Measurements from ENCODE around the gene GNA15. TPM values are rescaled to one million over a fixed set of nuclear protein-coding genes. Genes with fewer than 3 reads are reported as not detected.

Gene GNA15
- total and polyA plus RNA-seq, 2 of the 8 experiments (the other 6 are each of a cell fraction or from before 2014, with no cell fraction given), result 0.26 to 0.45 TPM

DNA sequence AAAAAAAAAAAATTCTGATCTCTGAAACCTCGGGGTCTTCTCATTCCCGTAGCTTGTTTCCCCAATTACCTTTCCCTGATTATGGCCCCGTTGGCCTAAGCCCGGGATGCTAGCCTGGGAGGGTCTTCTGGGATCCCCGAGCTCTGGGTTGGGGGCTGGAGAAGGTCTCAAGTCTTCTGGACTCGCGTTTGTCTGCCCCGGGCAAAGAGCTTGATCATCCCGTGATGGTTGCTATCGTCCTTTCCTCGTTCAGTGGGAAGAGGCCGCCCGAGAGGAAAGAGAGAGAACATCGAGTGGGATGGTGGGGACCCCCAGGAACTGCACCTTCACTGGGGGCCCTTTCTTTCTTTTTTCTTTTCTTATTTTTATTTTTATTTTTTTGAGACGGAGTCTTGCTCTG, 2.4 kb downstream of the GNA15 start (continued):
- TF ChIP-seq SIN3A (conservative IDR thresholded peaks at IDR 0.05 in 1 of 2, IDR thresholded peaks at IDR 0.05 in 1 of 2; ENCODE audit: low read depth in 1 of 2, low read length in 2 of 2), result no peak

- no peaks in the 10 kb centered on the region for H3K23me2 ChIP-seq (ENCODE audit: low read depth, low read length)
- no peak for TF ChIP-seq HDAC6 (IDR thresholded peaks at IDR 0.05; ENCODE audit: low read depth, low read length)
- TF ChIP-seq, protein P1, sequence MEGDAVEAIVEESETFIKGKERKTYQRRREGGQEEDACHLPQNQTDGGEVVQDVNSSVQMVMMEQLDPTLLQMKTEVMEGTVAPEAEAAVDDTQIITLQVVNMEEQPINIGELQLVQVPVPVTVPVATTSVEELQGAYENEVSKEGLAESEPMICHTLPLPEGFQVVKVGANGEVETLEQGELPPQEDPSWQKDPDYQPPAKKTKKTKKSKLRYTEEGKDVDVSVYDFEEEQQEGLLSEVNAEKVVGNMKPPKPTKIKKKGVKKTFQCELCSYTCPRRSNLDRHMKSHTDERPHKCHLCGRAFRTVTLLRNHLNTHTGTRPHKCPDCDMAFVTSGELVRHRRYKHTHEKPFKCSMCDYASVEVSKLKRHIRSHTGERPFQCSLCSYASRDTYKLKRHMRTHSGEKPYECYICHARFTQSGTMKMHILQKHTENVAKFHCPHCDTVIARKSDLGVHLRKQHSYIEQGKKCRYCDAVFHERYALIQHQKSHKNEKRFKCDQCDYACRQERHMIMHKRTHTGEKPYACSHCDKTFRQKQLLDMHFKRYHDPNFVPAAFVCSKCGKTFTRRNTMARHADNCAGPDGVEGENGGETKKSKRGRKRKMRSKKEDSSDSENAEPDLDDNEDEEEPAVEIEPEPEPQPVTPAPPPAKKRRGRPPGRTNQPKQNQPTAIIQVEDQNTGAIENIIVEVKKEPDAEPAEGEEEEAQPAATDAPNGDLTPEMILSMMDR (IDR thresholded peaks at IDR 0.05; ENCODE audit: control extremely low read depth in 1 of 3, insufficient read depth in 1 of 3, low read depth in 1 of 3, low read length in 3 of 3), result no peak
- TF ChIP-seq SRF (IDR thresholded peaks at IDR 0.05; ENCODE audit: low read depth, low read length), result no peak
- TF ChIP-seq TCF12 (IDR thresholded peaks at IDR 0.05; ENCODE audit: low read depth, low read length), result no peak
- no peak for TF ChIP-seq KDM5A (IDR thresholded peaks at IDR 0.05; ENCODE audit: low read length)
- TF ChIP-seq HDAC2 (IDR thresholded peaks at IDR 0.05; ENCODE audit: borderline replicate concordance in 1 of 2, low read depth in 2 of 2, low read length in 2 of 2), result no peak
- TF ChIP-seq SP1 (IDR thresholded peaks at IDR 0.05; ENCODE audit: low read depth, low read length), result no peak
- no peak for TF ChIP-seq EGR1 (IDR thresholded peaks at IDR 0.05; ENCODE audit: borderline replicate concordance, low read depth, low read length)
- TF ChIP-seq SIRT6 (IDR thresholded peaks at IDR 0.05; ENCODE audit: low read length), result no peak
These were observed 4.8 kb downstream of the GNA15 start for GRCh38 chr19:3140667-3141038.

More at GRCh38 chr19:3140667-3141038, 4.8 kb downstream of the GNA15 start:
- Histone ChIP-seq H2BK15ac (ENCODE audit: low read length) (no peak overlapping the region), H3K27me3 (replicated peaks in 1 of 4; ENCODE audit: control insufficient read depth in 3 of 4, extremely low read depth in 1 of 4, insufficient read depth in 3 of 4, low read length in 3 of 4) (no peaks in the 10 kb centered on the region), H2BK5ac (ENCODE audit: low read depth, low read length) (no peak overlapping the region), H4K20me1 (replicated peaks in 1 of 2; ENCODE audit: control insufficient read depth in 1 of 2, insufficient read depth in 2 of 2, low read length in 2 of 2) (no peaks in the 10 kb centered on the region), H4K91ac (replicated peaks; ENCODE audit: insufficient read length, low read length) (no peak overlapping the region), H2BK20ac (ENCODE audit: low read length) (no peak overlapping the region), H3K9me3 (ENCODE audit: insufficient read depth in 2 of 2, low read depth in 1 of 2, low read length in 1 of 2) (no peaks in the 10 kb centered on the region), H3K4me2 (ENCODE audit: insufficient read depth in 1 of 2, low read depth in 2 of 2, low read length in 2 of 2) (no peak overlapping the region), H3K4me1 (replicated peaks in 1 of 4; ENCODE audit: control insufficient read depth in 3 of 4, insufficient read depth in 4 of 4, low read length in 3 of 4) (no peaks in the 10 kb centered on the region), H3K4ac (replicated peaks; ENCODE audit: insufficient read length, low read depth, low read length) (no peak overlapping the region), H2BK120ac (replicated peaks; ENCODE audit: low read depth, low read length) (no peak overlapping the region), H2AFZ (ENCODE audit: low read length) (no peak overlapping the region), H3K79me1 (ENCODE audit: low read depth, low read length) (no peaks in the 10 kb centered on the region), H2AK5ac (ENCODE audit: low read depth, low read length) (no peak overlapping the region), H4K5ac (ENCODE audit: insufficient read length, low read depth, low read length) (no peak overlapping the region), H3K56ac (replicated peaks; ENCODE audit: insufficient read length, low read depth, low read length) (no peak overlapping the region), H3K79me2 (ENCODE audit: control insufficient read depth in 1 of 2, insufficient read depth in 2 of 2, low read length in 2 of 2) (no peaks in the 10 kb centered on the region), H3K9ac (replicated peaks in 1 of 4; ENCODE audit: extremely low read depth in 1 of 4, low read depth in 3 of 4, low read length in 3 of 4) (no peak overlapping the region), H3K27ac (ENCODE audit: low read depth, low read length) (no peak overlapping the region), H3K23ac (ENCODE audit: insufficient read length) (no peak overlapping the region), H3K36me3 (ENCODE audit: control insufficient read depth in 2 of 4, insufficient read depth in 4 of 4, low read length in 3 of 4) (no peaks in the 10 kb centered on the region), H3K4me3 (ENCODE audit: extremely low read depth in 1 of 4, insufficient read depth in 2 of 4, low read depth in 3 of 4, low read length in 4 of 4) (no peak overlapping the region), H2BK12ac (ENCODE audit: low read depth, low read length) (no peak overlapping the region), H3K14ac (ENCODE audit: insufficient read length) (no peak overlapping the region), H4K8ac (ENCODE audit: extremely low read depth, insufficient read depth, low read length) (no peak overlapping the region), H3K18ac (ENCODE audit: extremely low read depth, low read length) (no peak overlapping the region)
- DNase-seq (ENCODE audit: low read depth in 1 of 2, low spot score in 2 of 2), result no peak
- no peak for FAIRE-seq
- ChIA-PET CTCF (ENCODE audit: partially characterized antibody) (interaction anchor here (0.8 to 12.0 kb wide), 4 partner anchors 12 to 32 kb away, joined by 3 to 166 read pairs (median 28); no protein-coding TSS in a partner anchor), POLR2A (ENCODE audit: partially characterized antibody) (interaction anchor here (1.1 kb wide), 1 partner anchor 12 kb away, joined by 3 read pairs; no protein-coding TSS in a partner anchor)
